Measurements from ENCODE around the gene WNT2B. TPM values are rescaled to one million over a fixed set of nuclear protein-coding genes. Genes with fewer than 3 reads are reported as not detected.

The WNT2B gene
- total and polyA plus RNA-seq, 10 of the 15 experiments (the other 5 are each of a cell fraction or from before 2014, with no cell fraction given): 0.02 to 1.1 (median 0.14) TPM

DNA sequence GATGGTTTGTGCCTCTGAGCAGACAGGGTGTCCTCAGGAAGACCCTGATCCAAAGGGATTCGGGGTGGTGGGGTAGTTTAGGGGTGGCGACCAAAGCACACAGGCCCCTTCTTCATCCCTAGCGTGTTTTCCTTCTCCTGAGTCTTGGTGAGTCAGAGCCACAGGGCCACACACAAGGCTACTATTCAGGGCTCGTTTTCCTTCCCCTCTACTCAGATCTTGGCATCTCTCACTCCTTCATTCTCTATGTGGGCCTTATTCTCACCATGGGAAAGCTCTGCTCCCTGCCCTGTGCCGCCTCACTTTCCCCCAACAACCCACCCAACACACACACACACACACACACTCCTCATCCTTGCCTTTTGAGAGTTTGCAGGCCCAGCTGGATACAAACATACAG, 43.6 kb upstream of the WNT2B start:
- ATAC-seq: no peak
- in situ Hi-C loops (cut with MboI): no loop called here
- Histone ChIP-seq H2AFZ (ENCODE audit: control insufficient read depth, low read depth, low read length) (peak overlapping the region; percentile 93), H3K4me1 (ENCODE audit: control insufficient read depth, insufficient read depth, low read length) (peaks cover 15% of the 10 kb centered on the region), H3K79me2 (ENCODE audit: control insufficient read depth, insufficient read depth, low read length) (no peaks in the 10 kb centered on the region), H3K4me2 (ENCODE audit: control insufficient read depth, insufficient read depth) (no peak overlapping the region; the same call in 1 of the 2 replicates), H3K9me3 (replicated peaks; ENCODE audit: control insufficient read depth, insufficient read depth, low read length) (no peaks in the 10 kb centered on the region), H3K36me3 (ENCODE audit: control insufficient read depth in 2 of 2, insufficient read depth in 2 of 2, low read length in 1 of 2) (no peaks in the 10 kb centered on the region; a peak in 1 of 4 replicates), H3K9ac (ENCODE audit: control insufficient read depth, insufficient read depth, low read length) (no peak overlapping the region), H3K27ac (ENCODE audit: control insufficient read depth, insufficient read depth) (no peak overlapping the region), H4K20me1 (ENCODE audit: control insufficient read depth, insufficient read depth) (no peaks in the 10 kb centered on the region), H3K27me3 (replicated peaks in 1 of 2; ENCODE audit: control insufficient read depth in 2 of 2, insufficient read depth in 2 of 2, low read length in 1 of 2) (no peaks in the 10 kb centered on the region), H3K4me3 (no peak overlapping the region)
- CTCF ChIA-PET: interaction anchor here (0.6 to 7.5 kb wide), 8 partner anchors 37 to 488 kb away, joined by 3 to 195 read pairs (median 6); partner anchors contain the start of genes CTTNBP2NL and ST7L
- intact Hi-C loops (cut with micrococcal nuclease; ENCODE audit: unreplicated experiment): no loop called here
- no TSS peak for BruUV-seq (replicated peaks)
- SMC1A ChIA-PET (ENCODE audit: uncharacterized antibody, unreplicated experiment): interaction anchor here (1.1 to 3.8 kb wide), 7 partner anchors 8 to 243 kb away, joined by 3 to 80 read pairs (median 4); partner anchors contain the start of gene ST7L
- no peak for TF ChIP-seq NFYA (IDR thresholded peaks at IDR 0.05; ENCODE audit: borderline replicate concordance, low read depth, low read length)
- POLR2A ChIA-PET: interaction anchor here (1.1 to 2.0 kb wide), 3 partner anchors 46 to 70 kb away, joined by 4 to 22 read pairs (median 8); partner anchors contain the start of gene CTTNBP2NL
- DNase-seq (ENCODE audit: low read depth, low spot score): no peak
- FAIRE-seq: no peak
- RAD21 ChIA-PET (ENCODE audit: unreplicated experiment): interaction anchor here (0.6 to 3.7 kb wide), 7 partner anchors 35 to 239 kb away, joined by 3 to 46 read pairs (median 8); partner anchors contain the start of gene CTTNBP2NL
- WGBS (ENCODE audit: insufficient coverage, insufficient replicate concordance, low lambda C conversion rate, missing lambda C conversion rate): 87% methylated on average over 5 of the region's 5 CpGs

DNA sequence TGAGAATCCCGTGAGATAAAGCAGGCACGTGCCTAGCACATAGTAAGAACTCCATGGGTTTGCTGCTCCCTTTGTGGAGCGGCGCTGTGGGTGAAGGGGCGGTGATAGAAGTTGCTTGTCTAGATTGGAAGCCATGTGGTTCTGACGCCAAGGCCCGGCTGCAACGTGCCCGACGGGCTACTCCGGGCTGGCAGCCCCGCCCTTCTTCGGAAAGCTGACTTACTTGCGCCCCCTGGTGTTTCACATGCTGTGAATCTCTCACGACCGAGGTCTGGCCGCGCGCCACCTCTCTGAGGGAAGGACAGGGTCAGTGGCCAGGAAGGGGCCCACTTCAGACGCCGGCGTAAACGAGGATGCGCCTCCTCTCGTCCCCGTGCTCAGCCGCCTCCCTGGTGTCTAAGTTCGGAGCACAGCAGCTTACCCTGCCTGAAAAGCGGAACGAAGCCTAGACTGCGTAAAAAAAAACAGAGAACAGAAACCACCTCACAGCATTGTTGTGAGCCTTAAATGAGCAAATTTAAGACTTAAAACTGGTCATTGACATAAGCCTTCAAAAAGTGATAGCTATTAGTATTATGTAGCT, 42.6 kb upstream of the WNT2B start:
- Histone ChIP-seq H3K9me3 (replicated peaks; ENCODE audit: control insufficient read depth, insufficient read depth, low read length) (no peaks in the 10 kb centered on the region), H3K27me3 (replicated peaks in 1 of 2; ENCODE audit: control insufficient read depth in 2 of 2, insufficient read depth in 2 of 2, low read length in 1 of 2) (no peaks in the 10 kb centered on the region), H3K4me1 (ENCODE audit: control insufficient read depth, insufficient read depth, low read length) (peaks cover 15% of the 10 kb centered on the region), H2AFZ (ENCODE audit: control insufficient read depth, low read depth, low read length) (peak overlapping the region; percentile 93), H3K4me3 (no peak overlapping the region), H4K20me1 (ENCODE audit: control insufficient read depth, insufficient read depth) (no peaks in the 10 kb centered on the region), H3K27ac (ENCODE audit: control insufficient read depth, insufficient read depth) (peak overlapping the region; percentile 14), H3K36me3 (ENCODE audit: control insufficient read depth in 2 of 2, insufficient read depth in 2 of 2, low read length in 1 of 2) (no peaks in the 10 kb centered on the region; a peak in 1 of 4 replicates), H3K9ac (ENCODE audit: control insufficient read depth, insufficient read depth, low read length) (peak overlapping the region; percentile 51), H3K79me2 (ENCODE audit: control insufficient read depth, insufficient read depth, low read length) (no peaks in the 10 kb centered on the region), H3K4me2 (ENCODE audit: control insufficient read depth, insufficient read depth) (peak overlapping the region; percentile 80)
- peak; percentile 98 for FAIRE-seq
- in situ Hi-C loops (cut with MboI) (no loop called here), intact Hi-C loops (cut with micrococcal nuclease; ENCODE audit: unreplicated experiment) (loop anchor here (1.0 to 2.0 kb wide), 3 partner anchors 75 to 241 kb away; partner anchors contain the start of genes CAPZA1, RHOC and ST7L)
- ChIA-PET SMC1A (ENCODE audit: uncharacterized antibody, unreplicated experiment) (interaction anchor here (0.6 to 3.8 kb wide), 22 partner anchors 9 to 250 kb away, joined by 3 to 80 read pairs (median 4); partner anchors contain the start of gene ST7L), RAD21 (ENCODE audit: unreplicated experiment) (interaction anchor here (0.8 to 3.7 kb wide), 18 partner anchors 20 to 249 kb away, joined by 3 to 46 read pairs (median 4); partner anchors contain the start of genes CTTNBP2NL, PPM1J and RHOC), POLR2A (interaction anchor here (1.0 to 2.0 kb wide), 7 partner anchors 45 to 241 kb away, joined by 3 to 22 read pairs (median 4); partner anchors contain the start of genes CTTNBP2NL and RHOC), CTCF (interaction anchor here (0.6 to 7.5 kb wide), 34 partner anchors 10 to 1450 kb away, joined by 3 to 195 read pairs (median 3); partner anchors contain the start of genes CTTNBP2NL, PPM1J and ST7L)
- DNase-seq (ENCODE audit: low read depth, low spot score): peak; percentile 95
- peak; percentile 99 for ATAC-seq
- BruUV-seq (replicated peaks): no TSS peak
- WGBS (ENCODE audit: insufficient coverage, insufficient replicate concordance, low lambda C conversion rate, missing lambda C conversion rate): 5% methylated on average over 31 of the region's 31 CpGs
- TF ChIP-seq ATF3 (IDR thresholded peaks at IDR 0.05; ENCODE audit: borderline replicate concordance, extremely low read depth, low read depth, low read length) (no peak), YBX1 (IDR thresholded peaks at IDR 0.05) (no peak), TCF3 (IDR thresholded peaks at IDR 0.05; ENCODE audit: borderline replicate concordance, insufficient read depth, low read depth, low read length) (no peak), FOXM1 (IDR thresholded peaks at IDR 0.05; ENCODE audit: low read depth, low read length) (peak; percentile 55; the same call in 1 of the 2 replicates), MLLT1 (IDR thresholded peaks at IDR 0.05) (peak; percentile 73), SPI1 (IDR thresholded peaks at IDR 0.05; ENCODE audit: borderline replicate concordance, insufficient read depth, low read depth, low read length) (peak; percentile 92), FOXK2 (IDR thresholded peaks at IDR 0.05) (no peak), WRNIP1 (IDR thresholded peaks at IDR 0.05; ENCODE audit: borderline replicate concordance, low read depth, low read length) (no peak)
- TF ChIP-seq, protein P1, sequence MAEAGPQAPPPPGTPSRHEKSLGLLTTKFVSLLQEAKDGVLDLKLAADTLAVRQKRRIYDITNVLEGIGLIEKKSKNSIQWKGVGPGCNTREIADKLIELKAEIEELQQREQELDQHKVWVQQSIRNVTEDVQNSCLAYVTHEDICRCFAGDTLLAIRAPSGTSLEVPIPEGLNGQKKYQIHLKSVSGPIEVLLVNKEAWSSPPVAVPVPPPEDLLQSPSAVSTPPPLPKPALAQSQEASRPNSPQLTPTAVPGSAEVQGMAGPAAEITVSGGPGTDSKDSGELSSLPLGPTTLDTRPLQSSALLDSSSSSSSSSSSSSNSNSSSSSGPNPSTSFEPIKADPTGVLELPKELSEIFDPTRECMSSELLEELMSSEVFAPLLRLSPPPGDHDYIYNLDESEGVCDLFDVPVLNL (IDR thresholded peaks at IDR 0.05; ENCODE audit: low read depth, low read length): no peak
